GM19395 (cell line): ENCODE results near the gene HMGN1.
A peak's percentile ranks its signal among the peaks of the same experiment; 100 is the strongest.

ENCODE experiments used
- ATAC-seq: cut with Tn5 transposase; IDR thresholded peaks from one replicate; pipeline ENCODE4 v1.9.1; 2021; ENCODE audit warnings: mild to moderate bottlenecking, moderate library complexity; ENCODE audit not compliant: unreplicated experiment

Gene HMGN1

DNA sequence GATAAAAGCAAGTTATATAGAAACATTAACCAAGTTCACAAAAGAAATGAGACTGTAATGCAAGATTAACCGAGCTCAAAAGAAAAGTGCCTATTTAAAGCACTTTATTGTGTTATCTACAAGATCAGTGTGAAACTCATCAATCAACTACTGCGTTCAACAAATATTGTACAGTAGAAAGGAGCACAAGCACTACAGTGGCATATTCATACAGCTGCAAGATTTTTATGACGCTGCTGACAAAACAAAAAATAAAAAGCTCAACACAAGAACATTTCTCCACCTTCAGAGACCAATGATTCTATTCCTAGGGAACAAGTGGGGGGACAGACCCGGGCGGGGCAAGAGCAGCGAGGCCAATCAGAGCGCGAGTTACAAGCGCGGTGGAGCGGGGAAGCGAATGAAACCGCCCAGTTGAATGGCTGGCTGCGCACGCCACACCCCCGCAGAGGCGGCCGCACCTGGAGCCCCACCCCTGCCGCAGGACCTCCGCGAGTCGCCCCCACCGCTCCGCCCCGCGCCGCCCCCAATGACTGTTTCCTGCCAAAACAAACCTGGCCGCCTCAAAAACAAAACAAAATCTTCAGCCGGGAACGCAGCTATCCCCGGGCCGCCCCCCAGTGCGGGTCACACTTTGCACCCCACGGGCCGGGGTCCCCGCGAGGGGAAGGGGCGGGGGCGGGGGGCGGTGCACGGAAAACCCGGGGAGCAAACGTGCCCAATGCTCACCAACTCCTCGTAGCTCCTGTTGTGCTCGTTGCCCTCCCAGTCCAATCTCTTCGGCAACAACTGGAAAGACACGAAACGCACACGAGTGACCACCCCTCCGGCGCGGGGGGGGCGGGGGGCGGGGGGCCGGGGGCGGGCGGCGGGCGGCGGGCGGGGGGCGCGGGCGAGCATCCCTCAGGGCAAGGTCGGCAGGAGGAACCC lies 36.5 kb downstream of the HMGN1 start:
- peak; percentile 80 for ATAC-seq

- no peak for ATAC-seq
These were observed 37.7 kb downstream of the HMGN1 start for GRCh38 chr21:39311164-39311563.

GRCh38 chr21:39307466-39307865 lies 41.4 kb downstream of the HMGN1 start:
- ATAC-seq, result no peak

DNA sequence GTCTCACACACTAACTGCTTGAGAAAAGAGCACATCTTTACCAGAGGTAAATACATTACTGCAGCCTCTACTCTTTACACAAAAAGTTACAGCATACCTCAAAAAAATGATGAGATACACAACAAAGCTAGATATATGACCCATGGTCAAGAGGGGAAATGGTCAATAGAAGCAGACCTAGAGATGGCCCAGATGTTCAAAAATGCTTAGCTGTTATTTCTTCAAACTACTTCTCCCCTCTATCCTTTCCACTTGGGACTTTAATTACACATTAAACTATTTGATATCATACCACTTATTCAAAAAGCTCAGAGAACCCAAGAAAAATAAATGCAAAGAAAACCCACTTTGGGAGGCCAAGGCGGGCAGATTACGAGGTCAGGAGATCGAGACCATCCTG lies 48.3 kb downstream of the HMGN1 start:
- ATAC-seq, result no peak

- ATAC-seq, result no peak
These were observed 52.0 kb downstream of the HMGN1 start for GRCh38 chr21:39296891-39297290.
